K562 (cell line): ENCODE data around the gene DYNLT4. TPM values are rescaled to one million over a fixed set of nuclear protein-coding genes. Genes with fewer than 3 reads are reported as not detected.

Experiments
- ARNT ChIP-seq, 2 experiments: fragments of 450-650 bp; IDR thresholded peaks; 2 replicates each; pipeline ENCODE4 v1.6.1; 2016; ENCODE audit warnings: mild to moderate bottlenecking in 1 of 2
- ATF1 ChIP-seq, 2 experiments: fragments of 450-650 bp in 1 of 2; IDR thresholded peaks; 2 replicates each; pipeline ENCODE4 v1.6.1; 2016; ENCODE audit warnings: missing compliant biosample characterization in 1 of 2, missing genetic modification characterization in 1 of 2
- ATF7 ChIP-seq: fragments of 450-650 bp; IDR thresholded peaks from 2 replicates; pipeline ENCODE4 v1.7.1; 2014; ENCODE audit warnings: mild to moderate bottlenecking, moderate library complexity
- CBFA2T2 ChIP-seq: fragments of 450-650 bp; conservative IDR thresholded peaks from 2 replicates; pipeline ENCODE4 v1.6.1; 2017; ENCODE audit warnings: mild to moderate bottlenecking
- CEBPB ChIP-seq: fragments of 450-650 bp; IDR thresholded peaks from 2 replicates; pipeline ENCODE4 v1.6.1; 2016; ENCODE audit warnings: missing genetic modification characterization, missing compliant biosample characterization
- GTF2F1 ChIP-seq: IDR thresholded peaks from 2 replicates; pipeline ENCODE4 v1.6.1; 2011; ENCODE audit warnings: low read depth, low read length, improper control_type of control experiment
- HDAC1 ChIP-seq, 2 experiments: fragments of 450-650 bp; IDR thresholded peaks; 2 replicates each; pipeline ENCODE4 v1.6.1; 2016 to 2017; ENCODE audit warnings: inconsistent platforms in 1 of 2, mild to moderate bottlenecking in 1 of 2, moderate library complexity in 1 of 2
- HDAC8 ChIP-seq: fragments of 450-650 bp; IDR thresholded peaks from 2 replicates; pipeline ENCODE4 v1.6.1; 2016; ENCODE audit warnings: mild to moderate bottlenecking, missing genetic modification characterization, moderate library complexity, missing compliant biosample characterization
- KDM1A ChIP-seq, 2 experiments: fragments of 450-650 bp; IDR thresholded peaks; 2 replicates each; pipeline ENCODE4 v1.6.1; 2016; ENCODE audit warnings: mild to moderate bottlenecking in 2 of 2
- MAFG ChIP-seq: fragments of 450-650 bp; conservative IDR thresholded peaks from 2 replicates; pipeline ENCODE4 v1.6.1; 2016; ENCODE audit warnings: missing genetic modification characterization, missing compliant biosample characterization
- MEIS2 ChIP-seq: fragments of 450-650 bp; IDR thresholded peaks from 2 replicates; pipeline ENCODE4 v1.6.1; 2014; ENCODE audit warnings: mild to moderate bottlenecking; ENCODE audit not compliant: partially characterized antibody
- OTX1 ChIP-seq: fragments of 450-650 bp; formaldehyde crosslinking; IDR thresholded peaks from 2 replicates; pipeline ENCODE4 v1.4.0; 2022; ENCODE audit warnings: mild to moderate bottlenecking
- REST ChIP-seq, 2 experiments: fragments of 450-650 bp; formaldehyde crosslinking in 1 of 2; IDR thresholded peaks; 2 replicates each; pipeline versions ENCODE4 v1.4.0 to v1.6.1; 2014 to 2020; ENCODE audit warnings: mild to moderate bottlenecking in 2 of 2, borderline replicate concordance in 1 of 2, low read depth in 1 of 2
- TEAD4 ChIP-seq, 2 experiments: sonication (generic) in 1 of 2; formaldehyde crosslinking in 1 of 2; IDR thresholded peaks; 2 replicates each; pipeline versions ENCODE4 v1.6.1 to v1.8.0; 2012 to 2022; ENCODE audit warnings: borderline replicate concordance in 1 of 2, inconsistent platforms in 1 of 2, low read length in 1 of 2, mild to moderate bottlenecking in 1 of 2, missing genetic modification reagents in 1 of 2
- ZEB2 ChIP-seq: fragments of 450-650 bp; IDR thresholded peaks from 2 replicates; pipeline ENCODE4 v1.6.1; 2016
- ZNF282 ChIP-seq: sonication (generic); formaldehyde crosslinking; IDR thresholded peaks from 2 replicates; pipeline ENCODE4 v1.8.1; 2023; ENCODE audit warnings: missing genetic modification reagents
- polyA plus RNA-seq, 8 experiments: library from polyadenylated mRNA; depleted of rRNA in 4 of 8; stranded (reverse) in 5 of 8; unstranded in 3 of 8; fragments of >200 nt; fragmentation: Nextera tagmentation in 2 of 8; fragmentation: Illumina TruSeq in 1 of 8; extraction: Ambion mirVana in 2 of 8; extraction: Trizol in 1 of 8; gene quantifications; 2 replicates each; pipeline versions ENCODE4 v1.2.1 to v1.2.3, GENCODE V29; 2011 to 2014; ENCODE audit warnings: inconsistent platforms in 1 of 8, missing spikeins in 1 of 8
- total RNA-seq, 7 experiments: library from RNA; depleted of rRNA in 6 of 7; stranded (reverse); fragments of >200 nt in 6 of 7; fragmentation: Illumina TruSeq in 2 of 7; extraction: Trizol in 2 of 7; gene quantifications; 2 replicates each; pipeline versions ENCODE4 v1.2.1 to v1.2.3, GENCODE V29; 2011 to 2021; ENCODE audit warnings: low replicate concordance in 1 of 7
- TF ChIP-seq, protein P1 (sequence below): fragments of 450-650 bp; formaldehyde crosslinking; IDR thresholded peaks from 2 replicates; pipeline ENCODE4 v1.4.0; 2022; ENCODE audit warnings: mild to moderate bottlenecking, moderate library complexity
- TF ChIP-seq, protein P2 (sequence below): fragments of 250-450 bp; sonication (Bioruptor Pico); IDR thresholded peaks from 2 replicates; pipeline ENCODE4 v1.8.0; 2022; ENCODE audit warnings: moderate library complexity, mild to moderate bottlenecking, inconsistent platforms

The DYNLT4 gene
- total and polyA plus RNA-seq, 9 of the 15 experiments (the other 6 are each of a cell fraction or from before 2014, with no cell fraction given) = 0.29 to 0.73 TPM; not detected in 7

DNA sequence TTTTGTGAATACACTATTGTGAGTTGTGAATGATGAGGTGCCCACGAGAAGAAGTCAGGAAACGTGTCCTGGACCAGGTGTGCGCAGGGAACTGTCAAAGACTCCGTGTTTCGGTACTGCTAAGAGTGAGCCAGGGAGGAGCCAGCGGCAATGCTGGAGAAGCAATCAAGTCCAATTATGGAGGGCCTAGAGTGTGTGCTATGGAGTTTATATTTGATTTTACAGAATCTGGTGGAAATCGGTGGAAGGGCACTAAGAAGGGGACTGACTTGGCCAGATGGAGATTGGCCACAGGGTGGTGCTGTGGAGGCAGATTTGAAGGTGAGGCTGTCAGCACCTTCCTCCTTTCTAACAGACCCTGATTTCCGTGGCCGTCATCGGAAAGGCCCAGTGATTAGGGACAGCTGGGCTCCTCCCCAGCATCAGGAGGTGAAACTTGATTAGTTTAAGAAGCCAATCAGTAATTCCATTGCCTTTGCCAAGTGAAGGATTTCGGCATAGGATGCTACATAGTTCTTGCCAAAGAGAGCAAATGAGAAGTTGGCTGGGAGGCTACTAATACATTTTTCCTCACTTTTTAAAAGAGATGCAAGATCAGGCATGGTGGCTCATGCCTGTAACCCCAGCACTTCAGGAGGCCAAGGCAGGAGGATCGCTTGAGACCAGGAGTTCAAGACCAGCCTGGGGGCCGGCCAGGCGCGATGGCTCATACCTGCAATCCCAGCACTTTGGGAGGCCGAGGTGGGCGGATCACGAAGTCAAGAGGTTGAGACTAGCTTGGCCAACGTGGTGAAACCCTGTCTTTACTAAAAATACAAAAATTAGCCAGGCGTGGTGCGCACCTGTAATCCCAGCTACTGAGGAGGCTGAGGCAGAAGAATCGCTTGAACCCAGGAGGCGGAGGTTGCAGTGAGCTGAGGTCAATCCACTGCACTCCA, 28.9 kb upstream of the DYNLT4 start (continued):
- TF ChIP-seq GTF2F1 = no peak
- peak; percentile 56 for TF ChIP-seq ATF7
- TF ChIP-seq MAFG (tag) = 0 out of 2 replicates have a peak, but pooled peaks have one; percentile 4
- peak; percentile 98 for TF ChIP-seq MEIS2
- TF ChIP-seq, protein P1, sequence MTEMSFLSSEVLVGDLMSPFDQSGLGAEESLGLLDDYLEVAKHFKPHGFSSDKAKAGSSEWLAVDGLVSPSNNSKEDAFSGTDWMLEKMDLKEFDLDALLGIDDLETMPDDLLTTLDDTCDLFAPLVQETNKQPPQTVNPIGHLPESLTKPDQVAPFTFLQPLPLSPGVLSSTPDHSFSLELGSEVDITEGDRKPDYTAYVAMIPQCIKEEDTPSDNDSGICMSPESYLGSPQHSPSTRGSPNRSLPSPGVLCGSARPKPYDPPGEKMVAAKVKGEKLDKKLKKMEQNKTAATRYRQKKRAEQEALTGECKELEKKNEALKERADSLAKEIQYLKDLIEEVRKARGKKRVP (CRISPR knock-in tag) = 0 out of 2 replicates have a peak, but pooled peaks have one; percentile 26
- TF ChIP-seq REST (IDR thresholded peaks at IDR 0.05; ENCODE audit: borderline replicate concordance) = peak; percentile 83
- no peak for TF ChIP-seq REST (CRISPR knock-in tag; IDR thresholded peaks at IDR 0.05; ENCODE audit: low read depth)
- no peak for TF ChIP-seq CEBPB (tag)
- peak; percentile 43; the same call in 1 of the 2 replicates for TF ChIP-seq CBFA2T2
- peak; percentile 27; the same call in 1 of the 2 replicates for TF ChIP-seq ZNF282 (CRISPR knock-in tag)
- TF ChIP-seq ATF1 (CRISPR knock-in tag; IDR thresholded peaks at IDR 0.05) = no peak
- TF ChIP-seq ATF1 (tag; IDR thresholded peaks at IDR 0.05) = peak; percentile 45; the same call in 1 of the 2 replicates
- peak; percentile 55; the same call in 1 of the 2 replicates for TF ChIP-seq TEAD4 (IDR thresholded peaks at IDR 0.05; ENCODE audit: low read length)
- TF ChIP-seq TEAD4 (CRISPR knock-in tag; IDR thresholded peaks at IDR 0.05; ENCODE audit: borderline replicate concordance) = no peak
- TF ChIP-seq OTX1 = 0 out of 2 replicates have a peak, but pooled peaks have one; percentile 28
- TF ChIP-seq, protein P2, sequence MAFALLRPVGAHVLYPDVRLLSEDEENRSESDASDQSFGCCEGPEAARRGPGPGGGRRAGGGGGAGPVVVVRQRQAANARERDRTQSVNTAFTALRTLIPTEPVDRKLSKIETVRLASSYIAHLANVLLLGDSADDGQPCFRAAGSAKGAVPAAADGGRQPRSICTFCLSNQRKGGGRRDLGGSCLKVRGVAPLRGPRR = 0 out of 2 replicates have a peak, but pooled peaks have one; percentile 52
- TF ChIP-seq HDAC1 (IDR thresholded peaks at IDR 0.05) = peak in 1 of 2 experiments; percentile 82; a peak in 2 of 4 replicates
- TF ChIP-seq KDM1A (IDR thresholded peaks at IDR 0.05) = peak; percentile 91 to 94
- TF ChIP-seq HDAC8 (tag) = no peak
- TF ChIP-seq ZEB2 = peak; percentile 61; the same call in 1 of the 2 replicates
- TF ChIP-seq ARNT (IDR thresholded peaks at IDR 0.05) = 0 out of 4 replicates have a peak, but pooled peaks of 1 of the 2 experiments have one; percentile 56
